Breast epithelium (tissue), 4 donors: Measurements from ENCODE around the gene EDNRB. TPM values are rescaled to one million over a fixed set of nuclear protein-coding genes. Genes with fewer than 3 reads are reported as not detected.
A peak's percentile ranks its signal among the peaks of the same experiment; 100 is the strongest.

Experiments
- DNase-seq, 2 donors: peaks; one replicate each; pipeline ENCODE4 v3.0.0-alpha.2; 2019; ENCODE audit warnings: low spot score in 2 of 2
- H3K27ac ChIP-seq, 2 donors: fragments of 200-600 bp; sonication (generic) in 1 of 2; one replicate each; pipeline ENCODE4 v1.5.1; 2016 to 2019; ENCODE audit warnings: mild to moderate bottlenecking in 1 of 2
- H3K27me3 ChIP-seq, 2 donors: fragments of 200-600 bp; sonication (generic) in 1 of 2; one replicate each; pipeline versions ENCODE4 v1.5.1 to v1.6.0; 2017 to 2019; ENCODE audit warnings: control low read depth in 1 of 2, mild to moderate bottlenecking in 1 of 2
- H3K36me3 ChIP-seq: fragments of 200-600 bp; one replicate; pipeline ENCODE4 v1.5.1; 2019
- H3K4me1 ChIP-seq, 2 donors: fragments of 200-600 bp; sonication (generic); one replicate each; pipeline ENCODE4 v1.5.1; 2016 to 2019; ENCODE audit warnings: control low read depth in 1 of 2
- H3K4me3 ChIP-seq, 3 donors: fragments of 200-600 bp; sonication (generic); 1 replicate in 2 of 3; 2 replicates in 1 of 3; pipeline ENCODE4 v1.5.1; 2016 to 2019; ENCODE audit warnings: mild to moderate bottlenecking in 3 of 3, moderate library complexity in 2 of 3
- H3K9me3 ChIP-seq, 2 donors: fragments of 200-600 bp; sonication (generic) in 1 of 2; one replicate each; pipeline ENCODE4 v1.5.1; 2016 to 2019; ENCODE audit warnings: control low read depth in 1 of 2
- CTCF ChIP-seq, 3 donors: fragments of 450-650 bp; IDR thresholded peaks; one replicate each; pipeline ENCODE4 v1.5.1; 2016 to 2017; ENCODE audit warnings: antibody characterized with exemption in 3 of 3, mild to moderate bottlenecking in 3 of 3, moderate library complexity in 3 of 3
- POLR2A ChIP-seq: fragments of 450-650 bp; IDR thresholded peaks from one replicate; pipeline ENCODE4 v1.6.1; 2016; ENCODE audit warnings: antibody characterized with exemption, mild to moderate bottlenecking, moderate library complexity
- POLR2AphosphoS5 ChIP-seq, 3 donors: sonication (generic); formaldehyde crosslinking; IDR thresholded peaks; one replicate each; pipeline ENCODE4 v1.6.1; 2017; ENCODE audit warnings: antibody characterized with exemption in 3 of 3
- intact Hi-C: fragments of 100-400 bp; cut with DNase I; formaldehyde crosslinking; loops from one replicate; pipeline ENCODE4 v1.15.1; 2023; ENCODE audit warnings: low total_unique reads
- total RNA-seq, 3 donors: library from RNA; depleted of rRNA; stranded (reverse); fragments of >200 nt; gene quantifications; one replicate each; pipeline ENCODE4 v1.1.0, GENCODE V29; 2016

EDNRB gene
- total RNA-seq, 3 donors from 2014 or later = 22.8 to 116 (median 106) TPM

GRCh38 chr13:77898097-77898496 is 20.5 kb downstream of the EDNRB start:
- Histone ChIP-seq H3K27ac (peak overlapping the region in 1 of 2 donors; percentile 86), H3K36me3 (no peaks in the 10 kb centered on the region), H3K27me3 (no peaks in the 10 kb centered on the region), H3K9me3 (peaks cover 6 to 8% of the 10 kb centered on the region in 2 donors), H3K4me3 (no peak overlapping the region), H3K4me1 (peaks cover 0 to 4% of the 10 kb centered on the region in 2 donors)
- DNase-seq = no peak
- TF ChIP-seq POLR2AphosphoS5 (IDR thresholded peaks at IDR 0.05) = no peak
- TF ChIP-seq CTCF (IDR thresholded peaks at IDR 0.05) = no peak
- no peak for TF ChIP-seq POLR2A
- intact Hi-C loops = no loop called here

DNA sequence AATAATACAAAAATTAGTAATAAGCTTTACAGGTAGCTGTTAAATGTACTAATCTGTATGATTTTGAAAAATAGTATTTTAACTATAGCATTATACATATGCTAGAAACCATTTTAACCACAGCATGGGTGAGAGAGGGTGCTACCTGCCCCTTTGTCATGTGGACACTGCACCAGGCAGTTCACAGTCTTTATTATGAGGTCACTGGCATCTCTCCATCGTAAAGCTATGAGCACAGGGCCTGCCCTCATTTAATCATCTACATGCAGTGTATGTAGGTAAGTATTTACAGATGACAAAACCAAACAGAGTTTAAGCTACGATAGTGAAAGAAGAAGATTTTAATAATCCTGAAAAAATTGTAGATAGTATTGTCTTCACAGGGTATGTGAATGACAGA is 21.7 kb downstream of the EDNRB start:
- H3K4me1 ChIP-seq = peaks cover 0 to 4% of the 10 kb centered on the region in 2 donors
- no peaks in the 10 kb centered on the region for H3K9me3 ChIP-seq
- H3K27ac ChIP-seq = peak overlapping the region; percentile 68 to 86
- no peaks in the 10 kb centered on the region for H3K27me3 ChIP-seq
- intact Hi-C loops = no loop called here
- TF ChIP-seq POLR2AphosphoS5 (IDR thresholded peaks at IDR 0.05) = no peak
- TF ChIP-seq POLR2A = no peak
- TF ChIP-seq CTCF (IDR thresholded peaks at IDR 0.05) = no peak
- peak overlapping the region in 1 of 3 donors; percentile 5 for H3K4me3 ChIP-seq
- no peak for DNase-seq
- H3K36me3 ChIP-seq = no peaks in the 10 kb centered on the region

DNA sequence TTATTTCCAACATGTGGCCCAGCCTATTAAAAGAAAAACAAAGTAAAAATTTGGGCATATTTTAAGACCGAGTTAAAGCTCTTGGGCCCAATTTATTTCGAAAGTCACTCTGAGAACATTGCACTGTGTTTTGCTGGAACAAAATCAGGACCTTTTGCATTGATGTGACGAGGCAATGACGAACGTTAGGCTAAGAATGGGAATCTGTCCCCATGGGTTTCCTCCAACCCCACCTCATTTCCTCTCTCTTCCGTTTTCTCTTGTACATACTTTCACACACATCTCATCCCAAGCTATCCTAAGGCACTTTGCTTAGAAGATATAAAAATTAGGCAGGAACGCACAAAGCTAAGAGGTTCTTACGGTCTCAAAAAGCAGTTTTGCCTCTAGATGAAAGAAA is 22.1 kb downstream of the EDNRB start:
- no peaks in the 10 kb centered on the region for H3K27me3 ChIP-seq
- no peaks in the 10 kb centered on the region for H3K9me3 ChIP-seq
- intact Hi-C loops = no loop called here
- peak overlapping the region in 1 of 3 donors; percentile 5 for H3K4me3 ChIP-seq
- DNase-seq = no peak
- no peaks in the 10 kb centered on the region for H3K36me3 ChIP-seq
- H3K4me1 ChIP-seq = peaks cover 0 to 4% of the 10 kb centered on the region in 2 donors
- H3K27ac ChIP-seq = peak overlapping the region; percentile 68 to 86
- TF ChIP-seq POLR2AphosphoS5 (IDR thresholded peaks at IDR 0.05) (peak in 2 of 3 donors; percentile 22 to 62), POLR2A (no peak), CTCF (IDR thresholded peaks at IDR 0.05) (no peak)

DNA sequence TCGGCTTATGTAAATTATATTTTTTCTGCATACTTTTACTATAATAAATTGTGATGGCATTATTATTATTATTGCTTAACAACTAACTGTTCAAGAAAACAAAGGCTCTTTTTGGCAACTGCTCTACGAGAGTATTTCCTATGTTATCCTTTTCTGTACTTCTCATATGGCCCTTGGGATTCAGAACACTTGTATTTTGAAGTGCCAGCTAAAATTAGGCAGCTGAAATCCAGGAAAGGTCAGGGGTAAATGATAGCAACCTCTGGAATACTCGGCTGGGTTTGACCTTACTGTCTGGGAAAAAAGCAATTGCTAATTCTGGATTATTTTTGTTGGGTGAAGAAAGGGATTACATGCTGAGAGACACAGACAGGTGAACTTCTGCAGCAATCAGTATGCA is 23.9 kb downstream of the EDNRB start:
- DNase-seq = no peak
- intact Hi-C loops = no loop called here
- Histone ChIP-seq H3K4me1 (peaks cover 0 to 4% of the 10 kb centered on the region in 2 donors), H3K27ac (peak overlapping the region in 1 of 2 donors; percentile 22), H3K4me3 (no peak overlapping the region), H3K36me3 (no peaks in the 10 kb centered on the region), H3K9me3 (no peaks in the 10 kb centered on the region), H3K27me3 (no peaks in the 10 kb centered on the region)
- TF ChIP-seq POLR2AphosphoS5 (IDR thresholded peaks at IDR 0.05) (no peak), CTCF (IDR thresholded peaks at IDR 0.05) (no peak), POLR2A (no peak)

DNA sequence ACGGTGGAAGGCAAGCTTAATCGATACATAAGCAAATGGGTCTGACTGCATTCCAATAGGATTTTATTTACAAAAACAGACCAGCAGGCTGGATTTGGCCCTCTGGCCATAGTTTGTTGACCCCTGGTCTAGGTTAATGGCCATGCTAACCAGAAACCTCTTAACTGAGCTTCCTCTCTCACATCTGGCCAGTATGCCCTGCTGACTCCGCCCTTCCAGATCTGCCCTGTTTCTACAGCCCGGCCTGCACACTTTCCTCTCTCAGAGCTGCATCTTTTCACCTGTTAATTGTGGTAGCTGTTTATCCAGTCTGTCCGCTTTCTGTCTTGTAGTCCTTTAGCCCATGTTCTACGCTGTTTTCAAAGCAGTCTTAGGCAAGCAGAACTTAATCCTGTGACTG is 25.6 kb downstream of the EDNRB start:
- TF ChIP-seq POLR2A (no peak), POLR2AphosphoS5 (IDR thresholded peaks at IDR 0.05) (no peak), CTCF (IDR thresholded peaks at IDR 0.05) (no peak)

More for the DNA sequence above, 25.6 kb downstream of the EDNRB start:
- Histone ChIP-seq H3K27me3 (no peaks in the 10 kb centered on the region), H3K9me3 (no peaks in the 10 kb centered on the region), H3K36me3 (no peaks in the 10 kb centered on the region), H3K27ac (no peak overlapping the region), H3K4me1 (peaks cover 0 to 4% of the 10 kb centered on the region in 2 donors), H3K4me3 (no peak overlapping the region)
- intact Hi-C loops = no loop called here
- no peak for DNase-seq
